Mesendoderm (in vitro differentiated cells): Measurements from ENCODE around the gene DTNB.

Experiments
- DNase-seq: peaks from one replicate; pipeline ENCODE4 v3.0.0; 2013
- H2AK5ac ChIP-seq: 2 replicates; pipeline ENCODE4 v1.6.1; 2013; ENCODE audit warnings: low read length, inconsistent platforms
- H2BK120ac ChIP-seq: 2 replicates; pipeline ENCODE4 v1.6.1; 2013; ENCODE audit warnings: low read depth, mild to moderate bottlenecking, low read length, moderate library complexity, mixed read lengths
- H2BK15ac ChIP-seq: replicated peaks from 2 replicates; pipeline ENCODE4 v1.6.1; 2013; ENCODE audit warnings: low read depth, mild to moderate bottlenecking, moderate library complexity
- H2BK5ac ChIP-seq: 2 replicates; pipeline ENCODE4 v1.6.1; 2013; ENCODE audit warnings: low read length, inconsistent platforms
- H3K18ac ChIP-seq: 2 replicates; pipeline ENCODE4 v1.6.1; 2013; ENCODE audit warnings: mild to moderate bottlenecking, low read length, mixed read lengths
- H3K23ac ChIP-seq: one replicate; pipeline ENCODE4 v1.6.1; 2013; ENCODE audit warnings: low read length
- H3K27ac ChIP-seq: 2 replicates; pipeline ENCODE4 v1.5.1; 2013; ENCODE audit warnings: low read depth, mild to moderate bottlenecking, inconsistent platforms, low read length, moderate library complexity
- H3K27me3 ChIP-seq: 2 replicates; pipeline ENCODE4 v1.6.1; 2013; ENCODE audit warnings: low read length, control low read depth, mild to moderate bottlenecking, inconsistent platforms; ENCODE audit not compliant: insufficient read depth, poor library complexity
- H3K36me3 ChIP-seq: 2 replicates; pipeline ENCODE4 v1.6.1; 2013; ENCODE audit warnings: low read length, inconsistent platforms; ENCODE audit not compliant: control insufficient read depth, insufficient read depth
- H3K4ac ChIP-seq: one replicate; pipeline ENCODE4 v1.6.1; 2013; ENCODE audit warnings: low read depth, mild to moderate bottlenecking, low read length, moderate library complexity
- H3K4me1 ChIP-seq: 2 replicates; pipeline ENCODE4 v1.6.1; 2013; ENCODE audit warnings: low read depth, low read length, inconsistent platforms; ENCODE audit not compliant: control insufficient read depth
- H3K4me2 ChIP-seq: 2 replicates; pipeline ENCODE4 v1.6.1; 2013; ENCODE audit warnings: low read length
- H3K4me3 ChIP-seq: 2 replicates; pipeline ENCODE4 v1.5.1; 2013; ENCODE audit warnings: mild to moderate bottlenecking, low read length
- H3K56ac ChIP-seq: one replicate; pipeline ENCODE4 v1.6.1; 2013; ENCODE audit warnings: low read length
- H3K79me1 ChIP-seq: 2 replicates; pipeline ENCODE4 v1.6.1; 2013; ENCODE audit warnings: low read length, inconsistent platforms
- H3K79me2 ChIP-seq: 2 replicates; pipeline ENCODE4 v1.6.1; 2013; ENCODE audit warnings: mild to moderate bottlenecking, low read length; ENCODE audit not compliant: control insufficient read depth, insufficient read depth
- H3K9ac ChIP-seq: 2 replicates; pipeline ENCODE4 v1.6.1; 2013; ENCODE audit warnings: low read length, inconsistent platforms
- H4K5ac ChIP-seq: one replicate; pipeline ENCODE4 v1.6.1; 2013; ENCODE audit warnings: low read length
- H4K8ac ChIP-seq: one replicate; pipeline ENCODE4 v1.6.1; 2013; ENCODE audit warnings: low read depth, mild to moderate bottlenecking, control low read depth, low read length, moderate library complexity
- WGBS: extraction: QIAGEN DNeasy Blood & Tissue Kit; methylation state at CpG from one replicate; pipeline ENCODE4 v1.1.7; 2013; ENCODE audit warnings: low lambda C conversion rate, missing lambda C conversion rate; ENCODE audit not compliant: insufficient coverage; ENCODE audit errors: extremely low coverage; 5-methylcytosine and 5-hydroxymethylcytosine counted together

The DTNB gene

DNA sequence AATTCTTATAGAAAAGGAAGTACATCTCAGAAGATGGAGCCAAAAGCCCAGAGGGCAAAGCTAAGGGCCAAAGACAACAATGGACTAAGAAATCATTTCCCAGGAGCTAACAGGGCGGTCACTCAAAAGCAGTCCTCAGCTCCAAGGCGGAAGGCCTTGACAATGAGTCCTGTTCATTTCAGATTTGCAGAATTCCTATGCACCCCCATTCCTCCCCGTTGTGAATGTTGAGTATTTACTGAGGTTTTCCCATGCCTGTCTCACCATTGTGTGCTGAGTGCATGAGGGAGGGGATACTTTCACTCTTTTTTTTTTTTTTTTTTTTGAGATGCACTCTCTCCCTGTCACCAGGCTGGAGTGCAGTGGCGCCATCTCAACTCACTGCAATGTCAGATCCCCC lies 18.8 kb upstream of the DTNB start:
- WGBS: no CpG with 5 or more reads among the region's 4 CpGs
- Histone ChIP-seq H3K27ac (no peak overlapping the region), H3K23ac (no peak overlapping the region), H3K36me3 (no peaks in the 10 kb centered on the region), H2BK120ac (no peak overlapping the region), H3K9ac (no peak overlapping the region), H2BK15ac (no peak overlapping the region), H4K5ac (no peak overlapping the region), H3K79me1 (no peaks in the 10 kb centered on the region), H3K27me3 (no peaks in the 10 kb centered on the region), H3K56ac (no peak overlapping the region), H2BK5ac (no peak overlapping the region), H4K8ac (no peak overlapping the region), H3K4me3 (no peak overlapping the region), H3K4me2 (no peak overlapping the region), H3K79me2 (no peaks in the 10 kb centered on the region), H2AK5ac (no peak overlapping the region), H3K4me1 (no peaks in the 10 kb centered on the region), H3K18ac (no peak overlapping the region), H3K4ac (no peak overlapping the region)
- DNase-seq: peak; percentile 71

DNA sequence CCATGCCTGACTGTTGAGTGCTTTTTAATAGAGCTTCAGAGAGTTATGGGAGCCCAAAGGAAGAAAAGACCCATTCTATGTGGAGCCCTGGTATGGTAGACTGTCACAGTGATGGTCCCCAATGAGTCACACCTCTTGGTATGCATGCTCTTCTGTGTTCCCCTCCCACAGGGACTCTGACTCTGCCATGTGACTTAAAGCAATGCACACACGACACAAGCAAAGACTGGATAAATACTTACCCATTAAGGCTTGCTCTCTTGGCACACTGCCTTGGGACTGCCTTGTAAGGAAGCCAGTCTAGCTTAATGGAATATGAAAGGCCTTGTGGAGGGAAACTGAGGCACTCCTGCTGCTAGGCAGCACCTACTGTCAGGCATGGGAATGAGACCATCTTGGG lies 16.7 kb upstream of the DTNB start:
- H3K4ac ChIP-seq: no peak overlapping the region
- no peak overlapping the region for H3K4me2 ChIP-seq
- no peaks in the 10 kb centered on the region for H3K4me1 ChIP-seq
- H3K4me3 ChIP-seq: no peak overlapping the region
- no peak overlapping the region for H4K8ac ChIP-seq
- no peak overlapping the region for H4K5ac ChIP-seq
- DNase-seq: peak; percentile 81
- H3K27ac ChIP-seq: no peak overlapping the region
- H3K36me3 ChIP-seq: no peaks in the 10 kb centered on the region
- no peak overlapping the region for H2AK5ac ChIP-seq
- no peak overlapping the region for H2BK5ac ChIP-seq
- no peak overlapping the region for H3K23ac ChIP-seq
- H3K79me2 ChIP-seq: no peaks in the 10 kb centered on the region
- H2BK15ac ChIP-seq: no peak overlapping the region
- WGBS: no CpG with 5 or more reads among the region's 1 CpG
- H3K56ac ChIP-seq: no peak overlapping the region
- H3K27me3 ChIP-seq: no peaks in the 10 kb centered on the region
- H3K18ac ChIP-seq: no peak overlapping the region
- H2BK120ac ChIP-seq: no peak overlapping the region
- no peaks in the 10 kb centered on the region for H3K79me1 ChIP-seq
- no peak overlapping the region for H3K9ac ChIP-seq

- no peak overlapping the region for H4K5ac ChIP-seq
- no peak overlapping the region for H3K23ac ChIP-seq
- no peak overlapping the region for H3K9ac ChIP-seq
- no peaks in the 10 kb centered on the region for H3K36me3 ChIP-seq
- no peak overlapping the region for H2BK15ac ChIP-seq
- H3K18ac ChIP-seq: no peak overlapping the region
- no peak overlapping the region for H3K4me3 ChIP-seq
- no peaks in the 10 kb centered on the region for H3K79me2 ChIP-seq
- no peak overlapping the region for H3K4me2 ChIP-seq
- no peaks in the 10 kb centered on the region for H3K27me3 ChIP-seq
- DNase-seq: no peak
- no CpG with 5 or more reads among the region's 6 CpGs for WGBS
- no peak overlapping the region for H2AK5ac ChIP-seq
- H4K8ac ChIP-seq: no peak overlapping the region
- no peaks in the 10 kb centered on the region for H3K79me1 ChIP-seq
- H3K56ac ChIP-seq: no peak overlapping the region
- H3K4me1 ChIP-seq: no peaks in the 10 kb centered on the region
- no peak overlapping the region for H3K27ac ChIP-seq
- no peak overlapping the region for H3K4ac ChIP-seq
- H2BK120ac ChIP-seq: no peak overlapping the region
- H2BK5ac ChIP-seq: no peak overlapping the region
Measured at GRCh38 chr2:25688236-25688635, 14.9 kb upstream of the DTNB start.

DNA sequence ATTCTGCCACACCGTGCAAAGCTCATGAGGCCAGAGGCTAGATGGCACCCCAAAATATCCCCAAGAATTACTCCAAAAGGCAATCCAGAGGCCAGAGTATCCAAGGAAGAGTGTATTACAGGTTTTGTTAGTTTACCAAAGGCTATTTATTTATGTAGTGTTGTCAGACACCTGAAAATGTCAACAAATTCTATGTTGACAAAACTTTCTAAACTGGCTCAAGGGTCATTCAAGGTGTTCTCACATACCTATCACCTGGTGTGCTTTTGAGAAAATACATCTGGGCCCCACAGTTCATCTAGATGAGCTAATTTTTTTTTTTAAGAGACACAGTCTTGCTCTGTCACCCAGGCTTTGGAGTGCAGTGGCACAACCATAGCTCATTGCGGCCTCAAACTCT lies 12.4 kb upstream of the DTNB start:
- no CpG with 5 or more reads among the region's 2 CpGs for WGBS
- Histone ChIP-seq H3K56ac (no peak overlapping the region), H3K36me3 (no peaks in the 10 kb centered on the region), H3K4me1 (no peaks in the 10 kb centered on the region), H3K18ac (no peak overlapping the region), H3K79me1 (no peaks in the 10 kb centered on the region), H2AK5ac (no peak overlapping the region), H3K27ac (no peak overlapping the region), H3K79me2 (no peaks in the 10 kb centered on the region), H2BK15ac (no peak overlapping the region), H3K4me2 (no peak overlapping the region), H3K27me3 (no peaks in the 10 kb centered on the region), H2BK120ac (no peak overlapping the region), H3K4ac (no peak overlapping the region), H4K5ac (no peak overlapping the region), H4K8ac (no peak overlapping the region), H3K23ac (no peak overlapping the region), H3K4me3 (no peak overlapping the region), H3K9ac (no peak overlapping the region), H2BK5ac (no peak overlapping the region)
- no peak for DNase-seq

GRCh38 chr2:25684577-25685473 lies 11.4 kb upstream of the DTNB start:
- Histone ChIP-seq H3K4me2 (no peak overlapping the region), H3K9ac (no peak overlapping the region), H3K18ac (no peak overlapping the region), H3K4me3 (no peak overlapping the region), H3K36me3 (no peaks in the 10 kb centered on the region), H4K5ac (no peak overlapping the region), H2AK5ac (no peak overlapping the region), H4K8ac (no peak overlapping the region), H3K27me3 (no peaks in the 10 kb centered on the region), H2BK15ac (no peak overlapping the region), H3K79me2 (no peaks in the 10 kb centered on the region), H3K4ac (no peak overlapping the region), H3K79me1 (no peaks in the 10 kb centered on the region), H3K23ac (no peak overlapping the region), H3K4me1 (no peaks in the 10 kb centered on the region), H3K56ac (no peak overlapping the region), H3K27ac (no peak overlapping the region), H2BK120ac (no peak overlapping the region), H2BK5ac (no peak overlapping the region)
- DNase-seq: no peak
- no CpG with 5 or more reads among the region's 20 CpGs for WGBS

- no peak overlapping the region for H4K5ac ChIP-seq
- H4K8ac ChIP-seq: no peak overlapping the region
- no peaks in the 10 kb centered on the region for H3K27me3 ChIP-seq
- H3K4me3 ChIP-seq: no peak overlapping the region
- H3K23ac ChIP-seq: no peak overlapping the region
- H2BK120ac ChIP-seq: no peak overlapping the region
- H3K79me1 ChIP-seq: no peaks in the 10 kb centered on the region
- H3K4ac ChIP-seq: no peak overlapping the region
- H3K4me2 ChIP-seq: no peak overlapping the region
- no peak overlapping the region for H3K18ac ChIP-seq
- no peak overlapping the region for H2AK5ac ChIP-seq
- H3K4me1 ChIP-seq: no peaks in the 10 kb centered on the region
- H2BK15ac ChIP-seq: no peak overlapping the region
- no peak for DNase-seq
- H3K36me3 ChIP-seq: no peaks in the 10 kb centered on the region
- H3K79me2 ChIP-seq: no peaks in the 10 kb centered on the region
- H2BK5ac ChIP-seq: no peak overlapping the region
- H3K56ac ChIP-seq: no peak overlapping the region
- no peak overlapping the region for H3K27ac ChIP-seq
- no peak overlapping the region for H3K9ac ChIP-seq
- no CpG with 5 or more reads among the region's 4 CpGs for WGBS
Measured at GRCh38 chr2:25682082-25682481, 8.7 kb upstream of the DTNB start.
